GM23248 (cell line): Measurements from ENCODE around the gene ZC3HAV1. TPM values are rescaled to one million over a fixed set of nuclear protein-coding genes. Genes with fewer than 3 reads are reported as not detected.
A peak's percentile ranks its signal among the peaks of the same experiment; 100 is the strongest.

ENCODE experiments used
- DNase-seq: peaks from one replicate; pipeline ENCODE4 v3.0.0-alpha.2; 2015
- H2AFZ ChIP-seq: fragments of 200-600 bp; sonication (generic); 2 replicates; pipeline ENCODE4 v1.6.1; 2016; ENCODE audit warnings: antibody characterized with exemption
- H3F3A ChIP-seq: fragments of 200-600 bp; sonication (generic); 2 replicates; pipeline ENCODE4 v1.6.1; 2016; ENCODE audit warnings: mild to moderate bottlenecking, antibody characterized with exemption, mixed run types; ENCODE audit not compliant: insufficient read depth
- H3K27ac ChIP-seq: fragments of 200-600 bp; sonication (generic); 2 replicates; pipeline ENCODE4 v1.5.1; 2016; ENCODE audit warnings: mild to moderate bottlenecking
- H3K27me3 ChIP-seq: fragments of 200-600 bp; sonication (generic); replicated peaks from 2 replicates; pipeline ENCODE4 v1.6.1; 2016; ENCODE audit warnings: mild to moderate bottlenecking; ENCODE audit not compliant: insufficient read depth
- H3K36me3 ChIP-seq: fragments of 200-600 bp; sonication (generic); 2 replicates; pipeline ENCODE4 v1.6.1; 2016; ENCODE audit warnings: low read depth, mild to moderate bottlenecking
- H3K4me1 ChIP-seq: fragments of 200-600 bp; sonication (generic); 2 replicates; pipeline ENCODE4 v1.6.1; 2016; ENCODE audit warnings: mild to moderate bottlenecking; ENCODE audit not compliant: insufficient read depth
- H3K4me2 ChIP-seq: fragments of 200-600 bp; sonication (generic); one replicate; pipeline ENCODE4 v1.6.1; 2016; ENCODE audit warnings: mild to moderate bottlenecking; ENCODE audit not compliant: unreplicated experiment
- H3K4me3 ChIP-seq: fragments of 200-600 bp; sonication (generic); 2 replicates; pipeline ENCODE4 v1.5.1; 2016; ENCODE audit warnings: mild to moderate bottlenecking
- H3K79me2 ChIP-seq: fragments of 200-600 bp; sonication (generic); 2 replicates; pipeline ENCODE4 v1.6.1; 2016; ENCODE audit warnings: mild to moderate bottlenecking; ENCODE audit not compliant: insufficient read depth
- H3K9ac ChIP-seq: fragments of 200-600 bp; sonication (generic); 2 replicates; pipeline ENCODE4 v1.6.1; 2016; ENCODE audit warnings: mild to moderate bottlenecking
- H3K9me2 ChIP-seq: fragments of 200-600 bp; sonication (generic); 2 replicates; pipeline ENCODE4 v1.6.1; 2016; ENCODE audit warnings: mixed run types, mild to moderate bottlenecking, moderate library complexity; ENCODE audit not compliant: insufficient read depth
- H3K9me3 ChIP-seq: fragments of 200-600 bp; sonication (generic); one replicate; pipeline ENCODE4 v1.6.1; 2017; ENCODE audit warnings: low read depth
- H4K20me1 ChIP-seq: fragments of 200-600 bp; sonication (generic); 2 replicates; pipeline ENCODE4 v1.6.0; 2016; ENCODE audit not compliant: insufficient read depth
- EZH2 ChIP-seq: fragments of 200-600 bp; sonication (generic); IDR thresholded peaks from 2 replicates; pipeline ENCODE4 v1.6.1; 2018; ENCODE audit warnings: antibody characterized with exemption, mild to moderate bottlenecking; ENCODE audit not compliant: insufficient read depth, poor library complexity, severe bottlenecking
- EZH2phosphoT487 ChIP-seq: fragments of 200-600 bp; sonication (generic); IDR thresholded peaks from 2 replicates; pipeline ENCODE4 v1.6.1; 2018; ENCODE audit warnings: antibody characterized with exemption, moderate library complexity, mild to moderate bottlenecking, low read depth; ENCODE audit not compliant: insufficient read depth
- WGBS, 2 experiments: methylation state at CpG; one replicate each; pipeline ENCODE4 v1.1.6; 2015 to 2017; ENCODE audit warnings: low lambda C conversion rate in 2 of 2, low coverage in 1 of 2; ENCODE audit errors: missing lambda C conversion rate in 2 of 2; 5-methylcytosine and 5-hydroxymethylcytosine counted together
- in situ Hi-C: fragments of 300-500 bp; cut with MboI; formaldehyde crosslinking; loops from 2 replicates; pipeline ENCODE4 v1.15.0; 2020
- polyA plus RNA-seq: library from polyadenylated mRNA; unstranded; fragments of >200 nt; fragmentation: Nextera tagmentation; extraction: Ambion mirVana; gene quantifications from 2 replicates; pipeline ENCODE4 v1.2.1, GENCODE V29; 2016
- total RNA-seq: library from RNA; depleted of rRNA; stranded (reverse); fragments of >200 nt; shearing (Covaris generic); gene quantifications from 2 replicates; pipeline ENCODE4 v1.2.3, GENCODE V29; 2014

ZC3HAV1 gene
- total and polyA plus RNA-seq, 2 experiments from 2014 or later: 28.8 to 30.5 TPM

DNA sequence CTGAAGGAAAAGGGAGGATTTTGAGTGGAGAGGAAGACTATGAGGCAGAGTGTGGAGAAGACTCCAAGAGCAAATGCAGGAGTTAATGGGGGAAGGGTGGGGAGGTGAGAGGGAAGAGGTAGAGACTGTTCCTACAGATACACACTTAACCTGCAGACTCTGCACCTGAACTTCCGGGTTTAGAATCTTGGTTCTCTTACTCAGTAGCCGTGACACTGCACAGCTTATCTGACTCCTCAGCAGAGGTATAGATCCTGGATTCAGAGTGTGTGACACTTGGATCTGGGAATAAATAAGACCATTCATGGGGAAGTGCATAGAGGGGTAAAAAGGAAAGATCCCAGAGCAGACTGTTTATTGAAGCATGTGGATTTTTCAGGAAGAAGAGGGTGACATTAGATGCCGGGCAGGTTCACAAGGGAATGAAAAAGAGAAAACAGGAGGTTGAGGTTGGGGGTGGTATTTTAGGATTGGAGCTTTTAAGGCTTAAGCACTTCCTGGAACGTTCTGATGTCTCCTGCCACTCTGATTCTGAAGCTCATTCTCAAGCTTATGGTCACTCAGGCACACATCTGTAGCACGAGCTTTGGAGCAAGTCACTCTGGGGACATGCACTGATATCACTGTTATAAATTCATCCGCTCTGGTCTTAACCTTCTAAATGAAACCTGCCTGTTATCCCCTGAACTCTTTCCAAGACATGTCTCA is 68.0 kb downstream of the ZC3HAV1 start:
- 58 to 62% methylated on average over 6 of the region's 6 CpGs for WGBS, 2 experiments
- H3K4me3 ChIP-seq: no peak overlapping the region
- H3K4me1 ChIP-seq: no peaks in the 10 kb centered on the region

DNA sequence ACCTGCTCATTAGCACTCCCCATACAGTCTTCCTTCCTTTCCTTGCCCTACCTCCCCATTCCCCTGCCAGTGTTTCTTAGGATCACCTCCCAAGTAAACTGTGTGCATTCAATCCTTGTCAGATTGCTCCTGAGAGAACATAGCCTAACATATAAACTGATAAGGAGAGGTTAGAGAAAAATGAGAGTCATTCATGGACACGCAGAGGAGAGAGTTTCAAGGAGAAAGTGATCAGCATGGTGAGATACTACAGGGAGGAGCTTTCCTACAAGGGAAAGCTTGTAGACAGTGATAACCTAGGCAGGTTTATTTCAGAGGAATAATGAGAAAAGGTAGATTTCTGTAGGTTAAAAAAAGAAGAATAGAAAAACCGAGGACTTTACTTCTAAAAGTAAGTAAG is 70.8 kb downstream of the ZC3HAV1 start:
- Histone ChIP-seq H3K36me3 (0 out of 2 replicates have a peak, but pooled peaks cover 5% of the 10 kb centered on the region), H3F3A (0 out of 2 replicates have a peak, but pooled peaks cover 6% of the 10 kb centered on the region), H2AFZ (no peak overlapping the region), H3K4me3 (no peak overlapping the region), H4K20me1 (no peaks in the 10 kb centered on the region), H3K4me2 (no peak overlapping the region), H3K4me1 (peaks cover 9% of the 10 kb centered on the region; the same call in 1 of the 2 replicates), H3K27me3 (no peaks in the 10 kb centered on the region), H3K9ac (no peak overlapping the region), H3K79me2 (peaks cover 14% of the 10 kb centered on the region), H3K9me2 (no peaks in the 10 kb centered on the region), H3K27ac (no peak overlapping the region), H3K9me3 (no peaks in the 10 kb centered on the region)
- no peak for DNase-seq
- WGBS, 2 experiments: 96% methylated on average over 2 of the region's 2 CpGs
- in situ Hi-C loops: no loop called here
- TF ChIP-seq EZH2phosphoT487 (no peak), EZH2 (no peak)

More for the DNA sequence above, 68.0 kb downstream of the ZC3HAV1 start:
- no peaks in the 10 kb centered on the region for H3K9me3 ChIP-seq
- peaks cover 6% of the 10 kb centered on the region; the same call in 1 of the 2 replicates for H3K36me3 ChIP-seq
- no peaks in the 10 kb centered on the region for H3K79me2 ChIP-seq
- H3K9ac ChIP-seq: no peak overlapping the region
- TF ChIP-seq EZH2phosphoT487: no peak
- TF ChIP-seq EZH2: no peak
- in situ Hi-C loops: no loop called here
- H2AFZ ChIP-seq: no peak overlapping the region
- no peak for DNase-seq
- no peaks in the 10 kb centered on the region for H3K9me2 ChIP-seq
- H3K27ac ChIP-seq: no peak overlapping the region
- H3K4me2 ChIP-seq: no peak overlapping the region
- H4K20me1 ChIP-seq: no peaks in the 10 kb centered on the region
- peaks cover 5% of the 10 kb centered on the region; the same call in 1 of the 2 replicates for H3F3A ChIP-seq
- no peaks in the 10 kb centered on the region for H3K27me3 ChIP-seq

- Histone ChIP-seq H3F3A (0 out of 2 replicates have a peak, but pooled peaks cover 6% of the 10 kb centered on the region), H3K4me2 (no peak overlapping the region), H3K9me2 (no peaks in the 10 kb centered on the region), H3K27ac (no peak overlapping the region), H4K20me1 (no peaks in the 10 kb centered on the region), H3K4me1 (peaks cover 11% of the 10 kb centered on the region; the same call in 1 of the 2 replicates), H3K79me2 (peaks cover 30% of the 10 kb centered on the region), H3K9ac (no peak overlapping the region), H3K9me3 (no peaks in the 10 kb centered on the region), H3K36me3 (peaks cover 19% of the 10 kb centered on the region), H2AFZ (no peak overlapping the region; the same call in 1 of the 2 replicates), H3K27me3 (no peaks in the 10 kb centered on the region), H3K4me3 (0 out of 2 replicates have a peak overlapping the region, but pooled peaks have one; percentile 89)
- DNase-seq: no peak
- in situ Hi-C loops: no loop called here
- no peak for TF ChIP-seq EZH2
- TF ChIP-seq EZH2phosphoT487: no peak
- 69 to 74% methylated on average over 3 of the region's 3 CpGs for WGBS, 2 experiments
These were observed 72.6 kb downstream of the ZC3HAV1 start for GRCh38 chr7:139036901-139037300.

- Histone ChIP-seq H3K4me1 (peaks cover 11% of the 10 kb centered on the region; the same call in 1 of the 2 replicates), H3K79me2 (peaks cover 41% of the 10 kb centered on the region), H3K9me3 (no peaks in the 10 kb centered on the region), H3K27ac (peak within 1 kb of the TSS; percentile 33), H3K36me3 (peaks cover 24% of the 10 kb centered on the region), H3K4me3 (peak within 1 kb of the TSS; percentile 89), H3K9ac (peak within 1 kb of the TSS; percentile 85), H3F3A (0 out of 2 replicates have a peak, but pooled peaks cover 6% of the 10 kb centered on the region), H4K20me1 (no peaks in the 10 kb centered on the region), H3K4me2 (peak within 1 kb of the TSS; percentile 91), H3K27me3 (no peaks in the 10 kb centered on the region), H2AFZ (peak within 1 kb of the TSS; percentile 82), H3K9me2 (no peaks in the 10 kb centered on the region)
- in situ Hi-C loops: no loop called here
- no peak for TF ChIP-seq EZH2phosphoT487
- no peak for TF ChIP-seq EZH2
- peak; percentile 82 for DNase-seq
- WGBS, 2 experiments: 1 to 3% methylated on average over 55 to 73 of the region's 82 CpGs
These were observed 73.8 kb downstream of the ZC3HAV1 start, which contains the start of gene ZC3HAV1L for GRCh38 chr7:139035586-139036353. ZC3HAV1L (minus strand) TSS chr7:139036042; CDS start chr7:139036017, 25 bp downstream.
